Activated T-helper 1 cell treated with Interleukin-2 at 50 U/mL for 16 hours (primary cell): ENCODE measurements around the gene SLIT1.

Experiments used
- DNase-seq: peaks from one replicate; pipeline ENCODE4 v3.0.0-alpha.2; 2020; ENCODE audit warnings: low read depth

Gene SLIT1

DNA sequence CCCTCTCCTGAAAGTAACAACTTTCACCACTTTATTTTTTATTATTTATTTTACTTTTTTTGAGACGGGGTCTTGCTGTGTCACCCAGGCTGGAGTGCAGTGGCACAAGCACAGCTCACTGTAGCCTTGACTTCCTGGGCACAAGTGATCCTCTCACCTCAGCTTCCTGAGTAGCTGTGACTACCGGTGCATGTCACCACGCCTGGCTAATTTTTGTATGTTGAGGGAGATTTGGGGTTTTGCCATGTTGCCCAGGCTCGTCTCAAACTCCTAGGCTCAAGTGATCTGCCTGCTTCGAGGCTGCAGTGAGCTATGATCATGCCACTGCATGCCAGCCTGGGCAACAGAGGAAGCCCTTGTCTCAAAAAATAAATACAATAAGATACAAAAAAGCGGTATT lies 14.9 kb upstream of the SLIT1 start:
- no peak for DNase-seq

DNA sequence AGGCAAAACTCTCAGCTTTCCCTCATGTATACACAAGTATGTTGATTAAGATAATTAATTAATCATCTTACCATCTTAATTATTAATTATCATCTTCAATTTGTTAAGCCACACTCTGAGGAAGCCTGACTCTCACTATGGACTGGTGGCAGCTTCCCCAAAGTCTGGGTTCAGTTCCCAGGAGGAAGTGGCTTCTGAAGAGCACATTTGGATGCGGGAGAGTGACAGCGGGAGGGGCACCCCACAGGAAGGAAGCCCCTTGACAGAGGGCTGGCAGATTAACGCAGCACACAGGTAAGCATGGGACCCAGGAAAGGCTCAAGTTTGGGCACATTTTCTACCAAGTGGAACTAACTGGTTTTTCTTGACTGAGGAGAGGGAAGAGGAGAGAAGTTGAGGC lies 13.4 kb upstream of the SLIT1 start:
- DNase-seq: no peak

DNA sequence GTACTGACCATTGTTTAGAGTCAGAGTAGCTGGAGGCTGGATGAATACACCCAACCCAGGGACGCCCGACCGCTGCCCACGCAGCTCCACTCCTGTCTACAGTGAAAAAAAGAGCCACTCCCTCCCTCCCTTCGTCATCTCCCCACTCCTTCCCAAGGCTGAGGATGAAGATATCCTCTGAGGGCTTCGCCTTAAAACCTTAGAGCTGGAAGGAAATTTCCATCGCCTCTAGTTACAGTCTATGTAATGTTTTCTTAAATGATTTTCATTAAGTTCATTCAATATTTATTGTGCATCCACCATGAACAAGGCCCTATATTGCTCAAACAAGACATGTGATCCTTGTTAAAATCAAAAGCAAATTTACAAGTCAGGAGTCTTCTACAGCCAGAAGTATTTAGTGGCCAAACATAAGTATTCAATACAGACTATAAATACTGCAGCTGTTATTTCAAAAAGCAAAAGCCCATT lies 11.3 kb upstream of the SLIT1 start:
- DNase-seq: no peak

DNA sequence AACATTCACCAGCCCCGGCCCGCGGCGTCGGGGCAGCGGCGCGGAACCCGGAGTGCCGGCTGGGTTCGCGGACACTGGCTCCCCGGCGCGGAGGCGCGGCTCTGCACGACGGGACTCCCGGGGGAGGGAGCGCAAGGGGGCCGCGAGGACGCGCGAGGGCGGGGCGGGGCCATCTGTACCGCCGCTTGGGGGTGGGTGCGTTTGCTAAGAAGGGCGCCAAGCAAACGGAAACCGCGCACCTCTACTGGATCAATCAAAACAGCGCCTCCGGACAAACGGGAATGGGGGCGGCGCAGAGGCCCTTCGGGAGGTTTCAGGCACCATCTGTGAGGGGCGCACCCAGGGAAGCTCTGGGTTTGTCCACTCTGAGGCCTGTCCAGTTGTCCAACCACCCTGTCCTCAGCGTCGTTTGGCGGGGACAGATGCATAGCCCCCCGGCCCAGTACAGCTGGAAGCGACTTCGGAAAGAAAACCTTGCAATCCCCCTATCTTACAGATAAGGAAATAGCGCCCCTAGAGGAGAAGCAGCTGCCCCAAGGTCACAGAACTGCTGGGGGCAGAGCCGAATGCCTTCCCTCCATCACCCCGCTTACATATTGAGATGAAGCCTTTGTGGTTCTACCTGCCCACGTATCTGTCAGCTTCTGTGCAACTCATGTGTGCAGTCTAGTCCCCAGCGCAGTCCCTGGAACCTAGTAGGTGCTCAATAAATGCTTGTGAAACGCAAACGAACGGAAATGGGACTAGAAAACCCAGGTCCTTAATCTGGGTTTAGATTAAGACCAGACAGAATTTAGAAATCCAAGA lies 10.7 kb upstream of the SLIT1 start:
- peak; percentile 41 for DNase-seq

DNA sequence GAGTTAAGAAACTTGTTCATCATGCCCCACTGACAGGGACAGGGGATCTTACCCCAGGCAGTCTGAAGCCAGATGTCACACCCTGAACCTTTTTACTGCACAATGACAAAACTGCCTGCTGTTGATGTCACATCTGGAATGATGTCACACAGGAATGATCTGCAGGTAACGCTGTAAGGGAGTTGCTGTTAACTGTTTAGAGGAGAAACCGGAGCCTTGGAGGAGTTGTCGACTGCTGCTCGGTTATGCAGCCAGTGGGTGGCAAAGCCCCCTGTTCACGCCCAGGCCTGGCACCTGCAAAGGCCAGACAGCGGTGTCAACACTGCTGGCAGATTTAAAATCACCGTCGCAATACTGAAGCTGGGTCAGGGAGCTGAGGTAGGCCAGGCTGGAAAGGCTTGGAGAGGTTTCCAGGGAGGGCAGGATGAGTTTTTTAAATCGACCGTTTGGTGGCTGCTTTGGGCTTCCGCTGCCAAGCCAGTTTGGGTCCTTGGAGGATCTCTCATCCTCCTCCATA lies 10.0 kb upstream of the SLIT1 start:
- no peak for DNase-seq

DNA sequence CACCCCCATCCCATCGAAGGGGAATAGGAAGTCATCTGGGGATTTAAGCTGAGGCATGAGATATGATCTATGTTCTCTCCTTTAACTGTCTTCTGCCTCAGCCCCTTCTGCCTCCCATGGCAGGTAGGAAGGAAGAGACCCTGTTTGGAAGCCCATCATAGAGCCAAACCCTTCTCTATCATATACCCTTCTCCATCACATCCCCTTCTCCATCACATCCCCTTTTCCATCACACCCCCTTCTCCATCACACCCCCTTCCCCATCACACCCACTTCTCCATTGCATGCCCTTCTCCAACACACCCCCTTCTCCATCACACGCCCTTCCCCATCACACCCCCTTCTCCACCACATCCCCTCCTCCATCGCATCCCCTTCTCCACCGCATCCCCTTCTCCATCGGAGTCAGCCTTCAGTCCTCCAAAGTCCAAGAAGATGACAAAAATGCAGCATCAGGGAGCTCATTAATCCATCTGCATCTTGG lies 7.2 kb upstream of the SLIT1 start:
- DNase-seq: no peak

DNA sequence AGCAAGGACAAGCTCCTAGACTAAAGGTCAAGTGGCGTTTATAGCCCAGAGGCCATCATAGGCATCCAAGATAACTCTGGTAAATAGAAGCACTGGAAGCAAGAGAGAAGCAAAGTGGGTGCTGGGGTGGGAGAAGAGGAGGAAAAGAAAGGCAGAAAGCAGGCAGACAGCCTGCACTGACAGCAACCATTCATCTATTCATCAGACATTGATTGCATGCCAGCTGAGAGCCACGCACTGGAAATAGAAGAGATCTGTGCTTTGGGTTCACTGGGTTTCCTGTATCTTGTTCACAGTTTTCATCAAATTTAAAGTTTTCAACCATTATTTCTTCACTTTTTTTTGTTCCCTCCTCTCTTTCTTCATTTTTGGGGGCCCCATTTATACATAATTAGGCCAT lies 4.7 kb upstream of the SLIT1 start:
- no peak for DNase-seq

DNA sequence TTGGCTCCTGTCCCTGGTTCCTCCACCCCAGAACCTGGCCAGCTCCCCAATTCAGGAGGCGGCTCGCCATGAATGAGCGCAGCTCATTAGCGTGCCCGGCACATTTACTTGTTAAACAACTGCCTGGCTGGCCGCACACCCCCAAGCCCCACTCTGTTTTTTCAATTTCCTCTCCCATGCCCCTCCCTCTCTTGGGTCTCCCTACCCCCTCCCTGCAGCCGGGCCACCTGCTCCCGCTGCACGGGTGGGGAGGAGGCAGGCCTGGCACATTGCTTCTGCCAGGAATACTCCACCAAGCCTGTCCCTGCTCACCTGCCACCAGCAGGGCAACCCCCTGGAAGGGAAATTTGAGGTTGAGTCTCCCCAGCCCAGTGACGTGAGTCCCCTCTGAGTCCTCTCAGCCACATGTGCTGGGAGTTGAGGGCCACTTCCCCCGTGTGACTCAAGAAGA lies 2.5 kb upstream of the SLIT1 start:
- no peak for DNase-seq

DNA sequence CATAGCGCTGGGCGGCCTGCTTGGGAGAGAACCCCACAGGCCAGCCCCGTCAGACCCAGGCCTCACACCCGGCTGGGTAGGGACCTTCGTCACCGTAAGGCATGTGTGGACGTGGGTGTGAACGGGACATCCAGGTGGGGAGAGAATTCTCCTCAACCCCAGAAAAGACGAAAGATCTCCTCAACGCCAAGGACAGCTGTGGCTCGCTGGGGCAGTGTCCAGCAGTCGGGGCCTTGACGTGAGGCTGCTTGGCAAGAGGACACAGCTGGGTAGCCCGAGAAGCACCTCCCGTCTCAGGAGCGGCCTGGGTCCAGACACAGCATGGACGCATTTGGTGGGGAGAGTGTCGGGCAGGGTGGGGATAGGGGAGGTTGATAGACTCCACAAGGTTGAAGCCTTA lies 1.2 kb upstream of the SLIT1 start:
- DNase-seq: no peak

DNA sequence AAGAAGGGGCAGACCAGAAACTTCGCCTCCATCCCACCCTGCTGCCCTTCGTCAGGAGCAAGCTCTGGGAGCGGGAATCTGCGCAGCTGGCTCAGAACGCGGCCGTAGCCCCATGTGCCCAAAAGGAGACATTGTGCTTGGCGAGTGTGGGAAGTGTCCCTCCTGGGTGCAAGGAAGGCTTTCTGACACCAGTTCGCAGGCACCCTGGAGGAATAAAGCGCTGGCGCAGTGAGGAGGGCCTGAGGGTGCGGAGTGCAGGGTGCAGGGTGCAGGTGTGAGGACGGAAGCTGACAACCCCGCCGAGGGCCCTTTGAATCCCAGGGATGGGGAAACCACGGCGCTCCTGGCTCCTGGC lies 811 bp downstream of the SLIT1 start:
- no peak for DNase-seq

DNA sequence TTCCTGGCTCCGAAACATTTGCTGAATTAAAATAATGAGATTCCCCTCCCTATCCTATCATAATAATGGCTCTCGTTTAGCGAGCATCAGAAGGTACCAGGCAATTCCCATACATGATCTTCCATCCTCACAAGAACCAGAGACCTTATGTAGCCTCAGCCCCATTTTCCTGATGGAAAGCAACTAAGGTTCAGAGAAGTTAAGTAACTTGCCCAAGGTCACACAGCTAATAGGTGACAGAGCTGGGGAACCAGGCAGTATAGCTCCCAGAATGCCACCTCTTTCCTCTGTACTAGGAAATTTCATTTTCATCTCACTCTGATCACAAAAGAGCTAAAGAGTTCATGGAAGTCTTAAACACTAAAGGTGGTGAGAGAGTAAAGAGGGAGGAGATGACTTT lies 2.4 kb downstream of the SLIT1 start:
- no peak for DNase-seq

DNA sequence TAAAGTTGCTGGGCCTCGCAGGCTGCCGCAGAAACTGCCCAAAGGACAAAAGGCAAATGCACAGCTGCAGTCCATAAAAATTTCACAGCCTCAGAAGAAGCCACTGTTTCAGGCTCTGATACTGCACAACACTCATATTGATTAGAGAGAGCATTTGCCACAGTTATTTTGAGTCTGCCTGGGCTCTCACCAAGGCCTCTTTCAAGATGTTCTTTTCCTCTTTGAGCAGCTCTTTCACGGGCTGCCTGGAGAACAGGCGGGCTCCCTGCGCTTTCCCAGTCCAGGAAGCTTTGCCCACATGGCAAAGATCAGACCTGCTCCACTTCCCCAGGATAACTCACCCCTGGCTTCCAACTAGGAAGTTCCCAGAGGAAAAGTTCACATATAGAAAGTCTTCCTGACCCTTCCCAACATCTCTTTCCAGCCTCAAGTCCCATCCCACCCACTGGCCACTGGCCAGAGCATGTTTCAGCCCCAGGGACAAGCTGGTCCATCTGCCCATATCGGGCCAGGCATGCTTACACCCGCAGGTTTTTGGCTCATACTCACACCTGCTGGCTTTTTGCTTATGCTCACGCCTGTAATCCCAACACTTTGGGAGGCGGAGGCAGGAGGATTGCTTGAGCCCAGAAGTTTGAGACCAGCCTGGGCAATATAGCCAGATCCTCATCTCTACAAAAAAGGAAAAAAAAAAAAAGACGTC lies 3.3 kb downstream of the SLIT1 start:
- DNase-seq: no peak

DNA sequence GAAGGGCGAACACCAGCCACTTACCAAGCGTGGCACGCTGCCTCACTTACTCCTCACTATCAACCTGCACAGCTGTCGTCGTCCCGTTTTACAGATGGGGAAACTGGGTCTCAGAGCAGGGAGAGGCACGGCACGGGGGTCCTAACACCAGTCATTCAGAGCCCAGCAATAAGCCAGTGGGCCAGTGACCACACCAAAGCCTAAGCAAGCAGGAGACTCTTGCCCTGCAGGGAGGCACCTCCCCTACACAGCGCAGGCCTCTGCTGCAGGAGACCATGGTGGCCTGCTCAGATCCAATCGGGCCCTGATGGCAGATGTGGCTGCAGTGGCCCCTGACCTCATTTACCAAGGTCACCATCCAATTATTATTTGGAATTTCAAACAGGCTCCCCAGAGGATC lies 4.8 kb downstream of the SLIT1 start:
- DNase-seq: no peak

DNA sequence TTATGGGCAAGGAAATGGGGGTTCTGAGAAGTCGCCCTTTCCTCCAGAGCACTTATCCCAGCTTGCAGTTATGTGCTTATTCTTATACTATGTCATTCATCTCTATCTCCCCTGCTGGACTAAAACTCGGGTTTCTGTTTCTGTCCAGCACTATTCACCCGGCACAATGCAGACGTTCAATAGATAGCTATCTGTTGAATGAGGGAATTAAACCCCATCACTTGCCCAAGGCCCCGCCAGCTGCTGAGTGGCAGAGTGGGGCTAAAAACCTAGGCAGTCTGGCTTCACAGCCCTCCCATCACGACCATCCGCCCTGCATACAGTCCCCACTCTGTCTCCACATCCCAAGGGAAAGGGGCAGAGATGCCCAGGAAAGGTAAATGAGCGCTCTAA lies 5.4 kb downstream of the SLIT1 start:
- DNase-seq: no peak

DNA sequence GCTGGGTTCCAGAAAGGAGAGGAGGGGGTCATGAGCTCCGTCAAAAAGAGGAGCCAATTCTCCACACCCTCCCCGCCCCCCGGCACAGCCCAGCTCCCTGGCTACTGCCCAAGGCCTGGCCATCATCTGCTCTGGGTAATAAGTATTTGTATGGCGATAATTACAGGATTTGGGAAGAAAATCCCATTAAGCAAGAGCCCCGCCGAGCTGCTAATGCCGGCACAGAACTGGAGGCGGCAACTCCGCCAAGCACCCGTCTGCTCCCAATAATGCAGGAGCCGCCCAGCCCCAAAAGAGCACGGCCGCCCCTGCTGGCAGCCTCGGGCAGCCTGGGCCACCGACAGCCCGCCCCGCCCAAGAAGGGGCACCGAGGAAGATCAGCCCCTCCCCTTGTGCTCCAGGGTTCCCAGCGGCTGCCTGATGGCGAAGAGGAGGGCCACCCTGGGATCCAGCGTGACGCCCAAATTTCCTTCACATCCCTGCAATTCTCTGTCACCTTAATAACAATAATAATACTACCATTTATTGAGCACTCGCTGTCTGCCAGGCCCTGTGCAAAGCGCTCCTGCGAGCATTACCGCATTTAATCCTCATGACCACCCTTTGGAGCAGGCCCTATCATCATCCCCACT lies 5.9 kb downstream of the SLIT1 start:
- DNase-seq: no peak

DNA sequence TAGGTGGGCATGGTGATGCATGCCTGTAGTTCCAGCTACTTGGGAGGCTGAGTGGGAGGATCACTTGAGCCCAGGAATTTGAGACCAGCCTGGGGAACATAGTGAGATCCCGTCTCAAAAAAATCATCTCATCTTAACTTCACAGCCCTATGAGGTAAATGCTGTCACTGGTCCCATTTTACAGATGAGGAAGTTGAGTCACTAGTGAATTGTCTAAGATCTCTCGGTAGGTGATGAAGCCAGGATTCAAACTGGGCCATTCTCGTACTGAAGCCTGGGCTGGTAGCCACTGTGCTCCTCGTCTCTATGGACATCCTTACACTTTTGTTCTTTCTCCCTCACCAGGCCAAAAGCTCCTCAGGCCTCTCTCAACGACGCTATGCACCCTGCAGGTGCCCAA lies 6.4 kb downstream of the SLIT1 start:
- DNase-seq: no peak

DNA sequence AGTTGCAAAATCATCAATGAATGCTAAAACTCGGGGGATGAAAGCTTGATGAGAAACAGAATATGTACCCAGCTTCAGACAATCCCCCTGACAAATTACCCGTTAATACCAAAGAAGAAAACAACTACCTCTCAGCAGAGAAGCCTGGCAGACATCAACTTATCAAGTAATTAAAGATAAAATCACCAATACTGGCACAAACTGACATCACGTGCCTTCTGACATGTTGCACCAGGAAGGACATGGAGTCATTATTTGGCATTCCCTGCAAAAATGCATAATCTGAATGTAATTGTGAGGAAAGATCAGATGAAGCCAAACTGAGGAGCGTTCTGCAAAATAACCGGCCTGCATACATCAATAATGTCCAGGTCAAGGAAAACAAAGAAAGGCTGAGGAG lies 7.7 kb downstream of the SLIT1 start:
- no peak for DNase-seq

DNA sequence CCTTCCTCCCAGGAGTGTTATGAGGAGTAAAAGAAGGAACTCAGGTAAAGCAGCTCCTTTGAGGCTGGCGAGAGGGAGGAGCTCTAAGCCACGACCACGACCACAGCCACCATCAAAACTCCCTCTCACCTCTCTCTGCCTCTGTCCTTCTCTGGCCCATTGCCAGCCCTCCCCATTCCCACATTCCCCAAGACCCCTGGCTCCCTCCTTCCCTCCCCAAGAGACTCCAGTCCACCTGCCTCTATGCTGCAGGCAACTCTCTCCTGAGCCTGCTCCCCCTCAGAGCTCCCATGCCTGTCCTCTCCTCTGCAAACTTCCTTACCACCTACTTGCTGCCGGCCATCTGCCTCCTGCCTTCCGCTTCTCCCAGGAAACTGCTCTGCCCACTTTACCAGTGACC lies 9.5 kb downstream of the SLIT1 start:
- DNase-seq: no peak

DNA sequence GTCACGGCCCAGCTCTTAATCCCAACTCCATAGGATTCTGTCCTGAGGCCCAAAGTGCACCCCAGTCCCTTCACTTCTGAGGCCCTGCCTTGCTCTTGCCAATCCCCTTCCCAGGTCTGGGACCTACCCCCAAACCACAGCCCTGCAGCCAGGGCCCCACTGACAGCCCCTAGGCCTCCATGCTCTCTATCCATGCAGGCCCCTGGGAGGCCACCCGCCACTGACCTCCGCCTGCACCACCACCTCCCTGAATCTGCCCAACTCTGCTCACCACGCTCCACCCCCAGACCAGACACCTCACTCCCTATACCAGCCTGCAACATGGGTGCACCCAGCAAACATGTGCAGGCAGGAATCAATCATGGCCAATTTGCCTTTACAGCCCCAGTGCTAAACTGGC lies 10.2 kb downstream of the SLIT1 start:
- DNase-seq: no peak

DNA sequence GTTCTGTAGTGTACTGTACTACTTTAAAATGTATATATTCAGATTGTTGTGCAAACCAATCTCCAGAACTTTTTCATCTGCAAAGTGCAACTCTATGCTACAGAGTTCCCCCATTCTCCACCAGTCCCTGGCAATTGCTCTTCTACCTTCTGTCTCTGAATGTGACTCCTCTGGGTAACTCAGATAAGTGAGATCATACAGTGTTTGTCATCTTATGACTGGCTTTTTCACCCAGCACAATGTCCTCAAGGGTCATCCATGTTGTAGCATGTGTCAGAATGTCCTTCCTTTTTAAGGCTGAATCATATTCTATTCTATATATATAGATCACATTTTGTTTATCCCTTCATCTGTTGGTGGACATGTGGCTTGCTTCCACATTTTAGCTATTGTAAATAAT lies 10.8 kb downstream of the SLIT1 start:
- DNase-seq: no peak

DNA sequence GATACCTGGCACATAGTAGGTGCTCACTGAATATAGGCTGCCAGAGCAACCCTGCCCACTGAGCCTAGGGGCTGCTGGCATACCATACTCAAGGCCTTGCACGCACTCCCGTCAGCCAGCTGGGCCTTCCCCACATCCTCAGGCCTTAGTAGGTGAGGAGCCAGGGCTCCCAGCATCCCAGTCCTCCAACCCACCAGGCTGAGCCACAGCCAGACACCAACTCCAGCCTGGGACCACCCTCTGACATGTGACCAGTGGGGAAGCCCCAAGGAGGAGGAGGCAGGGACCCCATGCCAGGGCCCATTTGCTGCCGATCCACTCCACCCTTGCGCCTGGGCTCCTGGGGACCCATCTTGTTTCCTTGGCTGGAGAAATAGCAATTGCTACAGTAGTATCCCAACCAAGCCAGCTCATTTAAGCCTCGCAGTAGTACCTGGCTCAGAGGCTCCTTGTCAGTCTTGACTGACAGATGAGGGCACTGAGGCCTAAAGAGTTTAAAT lies 11.4 kb downstream of the SLIT1 start:
- DNase-seq: no peak

DNA sequence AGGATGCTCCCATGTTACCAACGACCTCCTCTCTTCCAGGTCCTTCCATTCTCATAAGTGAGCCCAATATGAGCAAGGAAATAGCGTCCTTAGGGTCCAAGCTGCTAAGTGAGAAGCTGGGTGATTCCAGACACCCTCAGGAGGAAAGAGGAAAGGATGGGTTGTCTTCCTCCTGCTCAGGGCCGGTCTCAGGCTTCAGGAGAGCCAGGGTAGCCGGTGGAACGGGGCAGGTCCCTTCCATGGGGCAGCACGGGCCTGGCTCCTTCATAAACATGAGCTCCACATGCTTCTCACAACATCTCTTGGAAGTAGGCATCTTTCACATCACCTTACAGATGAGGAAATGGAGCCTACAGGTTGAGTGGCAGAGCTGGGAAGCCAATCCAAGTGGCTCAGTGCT lies 12.7 kb downstream of the SLIT1 start:
- no peak for DNase-seq

DNA sequence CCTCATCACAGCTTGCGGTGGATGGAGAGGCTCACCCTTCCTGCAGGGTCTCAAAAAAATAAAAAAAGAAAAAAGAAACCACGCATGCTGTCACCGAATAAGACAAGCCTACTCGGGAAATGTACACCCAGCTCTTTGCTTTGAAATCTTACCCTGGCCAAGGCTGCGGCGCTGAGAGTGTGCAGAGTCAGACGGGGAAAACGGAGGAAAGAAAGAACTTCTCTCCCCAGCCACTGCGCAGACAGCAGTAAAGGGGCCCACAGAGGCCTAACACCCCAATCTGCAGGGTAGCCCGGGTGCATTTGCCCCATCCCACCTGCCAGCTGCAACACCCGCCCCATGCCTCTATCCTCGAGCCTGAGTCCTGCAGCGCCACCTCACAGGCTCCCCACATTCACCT lies 14.8 kb downstream of the SLIT1 start:
- no peak for DNase-seq
